IPS DF 6.9 (cell line): ENCODE data around the gene NCKAP5.

ENCODE experiments used
- DNase-seq: peaks from one replicate; pipeline ENCODE4 v3.0.0-alpha.2; 2013; ENCODE audit warnings: low read depth, low spot score
- H3K27ac ChIP-seq: one replicate; pipeline ENCODE4 v1.5.1; 2013; ENCODE audit warnings: low read length, control low read depth
- H3K27me3 ChIP-seq: 2 replicates; pipeline ENCODE4 v1.6.1; 2013; ENCODE audit warnings: mild to moderate bottlenecking, low read length; ENCODE audit not compliant: control insufficient read depth, insufficient read depth
- H3K36me3 ChIP-seq: 2 replicates; pipeline ENCODE4 v1.6.1; 2013; ENCODE audit warnings: low read length; ENCODE audit not compliant: control insufficient read depth, insufficient read depth
- H3K4me1 ChIP-seq: 2 replicates; pipeline ENCODE4 v1.6.1; 2013; ENCODE audit warnings: low read length; ENCODE audit not compliant: control insufficient read depth, insufficient read depth
- H3K4me3 ChIP-seq: 2 replicates; pipeline ENCODE4 v1.5.1; 2013; ENCODE audit warnings: mild to moderate bottlenecking, low read length
- H3K9me3 ChIP-seq: 2 replicates; pipeline ENCODE4 v1.6.1; 2013; ENCODE audit warnings: low read length, inconsistent platforms; ENCODE audit not compliant: control insufficient read depth, insufficient read depth
- WGBS: extraction: QIAGEN DNeasy Blood & Tissue Kit; methylation state at CpG from one replicate; pipeline ENCODE4 v1.1.7; 2013; ENCODE audit warnings: mixed read lengths, missing lambda C conversion rate; ENCODE audit not compliant: insufficient read length, insufficient coverage; 5-methylcytosine and 5-hydroxymethylcytosine counted together

The NCKAP5 gene

GRCh38 chr2:132640116-132640515 lies 928.1 kb downstream of the NCKAP5 start:
- Histone ChIP-seq H3K9me3 (no peaks in the 10 kb centered on the region), H3K27me3 (no peaks in the 10 kb centered on the region), H3K4me1 (no peaks in the 10 kb centered on the region; the same call in 1 of the 2 replicates), H3K27ac (no peak overlapping the region), H3K4me3 (no peak overlapping the region), H3K36me3 (no peaks in the 10 kb centered on the region)
- DNase-seq: no peak

DNA sequence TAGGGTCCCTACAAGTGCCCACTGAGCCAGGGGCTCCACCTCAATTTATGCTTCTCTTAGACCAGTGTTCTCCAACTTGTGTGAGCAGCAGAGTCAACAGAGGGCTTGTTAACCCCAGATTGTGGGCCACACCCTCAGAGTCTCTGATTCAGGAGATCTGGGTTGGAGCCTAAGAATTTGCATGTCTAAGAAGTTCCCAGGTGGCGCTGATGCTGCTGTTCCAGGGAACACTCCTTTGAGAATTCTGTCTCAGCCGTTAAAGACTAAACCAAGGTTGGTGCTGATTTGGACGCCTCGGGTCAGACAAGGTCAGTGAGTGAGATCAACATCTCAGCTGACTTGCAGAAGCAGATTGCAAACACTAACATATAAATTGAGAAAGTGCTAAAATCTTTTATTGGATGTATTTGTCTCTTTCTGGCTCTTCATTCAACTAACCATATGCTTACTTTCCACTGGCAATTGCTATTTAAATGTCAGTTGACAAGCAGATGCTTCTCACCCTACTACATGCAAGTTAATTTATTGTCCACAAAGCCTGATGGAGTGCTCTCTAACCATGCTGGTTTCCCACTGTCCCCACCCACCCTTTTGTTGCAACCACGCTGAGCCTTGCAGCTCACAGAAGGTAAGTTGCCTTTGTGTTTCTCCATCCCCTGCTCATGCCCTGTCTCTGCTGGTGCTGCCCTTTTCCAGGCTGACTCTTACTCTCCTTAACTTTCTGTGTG lies 929.8 kb downstream of the NCKAP5 start:
- Histone ChIP-seq H3K27me3 (no peaks in the 10 kb centered on the region), H3K4me1 (no peaks in the 10 kb centered on the region; the same call in 1 of the 2 replicates), H3K4me3 (no peak overlapping the region), H3K27ac (no peak overlapping the region), H3K36me3 (no peaks in the 10 kb centered on the region), H3K9me3 (no peaks in the 10 kb centered on the region)
- no CpG with 5 or more reads among the region's 5 CpGs for WGBS
- no peak for DNase-seq

- no CpG with 5 or more reads among the region's 1 CpG for WGBS
Measured at GRCh38 chr2:132636346-132636745, 931.9 kb downstream of the NCKAP5 start.

GRCh38 chr2:132633635-132634034 lies 934.6 kb downstream of the NCKAP5 start:
- WGBS: 100% methylated on average over 2 of the region's 2 CpGs
- H3K27me3 ChIP-seq: no peaks in the 10 kb centered on the region
- H3K9me3 ChIP-seq: no peaks in the 10 kb centered on the region
- no peak for DNase-seq
- H3K36me3 ChIP-seq: no peaks in the 10 kb centered on the region
- no peak overlapping the region for H3K4me3 ChIP-seq
- no peaks in the 10 kb centered on the region for H3K4me1 ChIP-seq
- no peak overlapping the region for H3K27ac ChIP-seq

More at GRCh38 chr2:132636346-132636745, 931.9 kb downstream of the NCKAP5 start:
- DNase-seq: no peak
- Histone ChIP-seq H3K27ac (no peak overlapping the region), H3K4me1 (no peaks in the 10 kb centered on the region; the same call in 1 of the 2 replicates), H3K27me3 (no peaks in the 10 kb centered on the region), H3K9me3 (no peaks in the 10 kb centered on the region), H3K36me3 (no peaks in the 10 kb centered on the region), H3K4me3 (no peak overlapping the region)

- DNase-seq: no peak
- Histone ChIP-seq H3K9me3 (no peaks in the 10 kb centered on the region), H3K27ac (no peak overlapping the region), H3K27me3 (no peaks in the 10 kb centered on the region), H3K4me3 (no peak overlapping the region), H3K36me3 (no peaks in the 10 kb centered on the region), H3K4me1 (no peaks in the 10 kb centered on the region)
- no CpG with 5 or more reads among the region's 6 CpGs for WGBS
Measured at GRCh38 chr2:132632000-132632649, 936.1 kb downstream of the NCKAP5 start.

DNA sequence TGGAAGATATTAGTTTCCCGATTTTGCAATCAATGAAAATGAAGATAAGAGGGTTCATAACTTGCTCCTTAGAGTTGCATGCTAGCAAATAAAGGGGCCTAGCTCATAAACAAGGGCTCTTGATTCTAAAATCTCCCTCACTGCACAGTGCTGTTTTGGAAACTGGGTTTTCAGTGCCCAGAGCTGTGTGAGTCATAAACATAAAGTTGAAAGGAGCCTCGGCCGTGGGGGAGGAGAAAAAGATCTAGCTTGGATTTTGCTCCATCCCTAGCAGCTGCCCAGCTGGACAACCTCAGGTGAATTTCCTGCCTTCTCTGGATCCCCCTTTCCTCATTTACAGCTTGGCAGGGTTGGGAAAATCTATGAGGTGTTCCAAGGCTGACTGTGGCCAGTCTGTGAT lies 940.7 kb downstream of the NCKAP5 start:
- no peak for DNase-seq
- Histone ChIP-seq H3K36me3 (no peaks in the 10 kb centered on the region), H3K4me3 (no peak overlapping the region), H3K27ac (no peak overlapping the region), H3K27me3 (no peaks in the 10 kb centered on the region), H3K4me1 (peaks cover 2% of the 10 kb centered on the region; the same call in 1 of the 2 replicates), H3K9me3 (no peaks in the 10 kb centered on the region)
- no CpG with 5 or more reads among the region's 3 CpGs for WGBS

DNA sequence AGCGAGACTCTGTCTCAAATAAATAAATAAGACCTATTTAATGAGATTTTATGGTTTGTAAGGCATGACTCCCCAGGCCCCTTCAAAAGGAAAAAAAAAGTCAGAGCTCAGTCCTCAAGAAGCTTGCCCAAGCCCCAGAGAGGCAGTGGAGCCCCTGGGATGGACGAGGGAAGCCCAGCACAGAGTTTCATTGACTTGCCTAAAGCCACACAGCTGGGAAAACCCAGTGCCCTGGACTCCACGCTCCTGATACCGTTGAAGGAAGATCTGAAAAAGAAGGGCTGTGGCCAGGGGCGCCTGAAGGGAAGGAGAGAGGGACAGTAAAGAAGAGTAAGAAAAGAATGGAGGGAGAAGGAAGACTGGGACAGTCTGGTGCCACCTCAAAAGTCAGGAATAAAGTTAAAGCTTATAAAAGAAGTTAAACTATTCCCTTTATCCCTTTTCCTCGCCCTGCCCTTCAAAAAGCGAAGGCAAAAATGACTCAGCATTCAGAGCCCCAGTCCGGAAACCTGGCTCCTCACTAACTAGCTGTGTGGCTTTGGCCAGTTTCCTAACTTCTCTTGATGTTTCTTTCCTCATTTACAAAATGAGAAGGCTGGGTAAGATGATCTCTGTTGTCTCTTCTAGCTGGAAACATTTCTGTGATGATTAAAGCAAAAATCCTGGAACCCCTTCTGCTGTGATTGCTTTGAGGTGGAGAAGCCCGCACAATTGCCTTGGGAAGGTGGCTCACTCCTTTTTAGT lies 945.0 kb downstream of the NCKAP5 start:
- Histone ChIP-seq H3K4me3 (no peak overlapping the region), H3K36me3 (no peaks in the 10 kb centered on the region), H3K9me3 (no peaks in the 10 kb centered on the region), H3K27ac (no peak overlapping the region), H3K4me1 (peaks cover 3% of the 10 kb centered on the region; the same call in 1 of the 2 replicates), H3K27me3 (no peaks in the 10 kb centered on the region)
- WGBS: no CpG with 5 or more reads among the region's 9 CpGs
- no peak for DNase-seq
